ENCODE measurements around the gene FGF8. TPM values are rescaled to one million over a fixed set of nuclear protein-coding genes. Genes with fewer than 3 reads are reported as not detected.
"Not testable (repeated sequence)": the region's sequence is repeated elsewhere in the genome, so short reads cannot be mapped to it uniquely, and the experiment has no call there.

The FGF8 gene
- polyA plus RNA-seq, 4 donors, result 0.12 TPM; not detected in 3

- 68 to 81% (median 69%) methylated on average over 8 of the region's 8 CpGs for WGBS, 3 donors
- Histone ChIP-seq H3K27ac (ENCODE audit: low read depth in 1 of 3, low read length in 2 of 3) (no peak overlapping the region), H3K4me1 (ENCODE audit: control insufficient read depth in 3 of 3, insufficient read depth in 2 of 3, low read depth in 1 of 3, low read length in 2 of 3) (peaks cover 3 to 17% (median 5%) of the 10 kb centered on the region in 3 donors), H3K27me3 (ENCODE audit: control insufficient read depth in 3 of 3, insufficient read depth in 3 of 3, low read length in 3 of 3) (no peaks in the 10 kb centered on the region), H3K36me3 (ENCODE audit: control insufficient read depth in 3 of 3, insufficient read depth in 2 of 3, low read depth in 1 of 3, low read length in 3 of 3) (peaks cover 4 to 26% (median 10%) of the 10 kb centered on the region in 3 donors), H3K4me3 (ENCODE audit: low read depth in 1 of 3, low read length in 3 of 3) (peak overlapping the region in 1 of 3 donors; percentile 84), H3K9me3 (ENCODE audit: control insufficient read depth in 2 of 2, insufficient read depth in 1 of 2, low read depth in 1 of 2, low read length in 1 of 2) (no peaks in the 10 kb centered on the region)
- DNase-seq, result peak in 1 of 2 donors; percentile 11
- no peak for FAIRE-seq
These were observed 38.7 kb upstream of the FGF8 start for GRCh38 chr10:101814466-101815071.

DNA sequence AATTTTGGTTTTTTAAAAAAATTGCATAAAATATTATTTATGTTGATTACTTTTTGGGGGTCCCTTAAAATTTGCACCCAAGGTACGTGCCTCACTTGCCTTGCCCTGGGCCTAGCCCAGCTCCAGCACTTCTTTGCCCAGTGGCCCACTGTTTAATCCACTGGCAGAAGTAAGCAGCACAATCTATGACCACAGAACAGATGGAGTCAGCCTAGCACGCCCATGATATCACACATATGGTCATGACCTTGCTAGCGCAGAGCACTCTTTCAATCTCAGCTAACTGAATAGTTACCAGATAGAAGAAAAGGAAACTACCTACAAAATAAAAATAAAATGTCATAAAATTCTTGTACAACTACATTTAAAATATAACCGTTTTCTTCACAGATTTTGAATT, 36.7 kb upstream of the FGF8 start:
- 80 to 90% (median 86%) methylated on average over 4 of the region's 4 CpGs for WGBS, 3 donors
- Histone ChIP-seq H3K27ac (ENCODE audit: low read depth in 1 of 3, low read length in 2 of 3) (no peak overlapping the region), H3K27me3 (ENCODE audit: control insufficient read depth in 3 of 3, insufficient read depth in 3 of 3, low read length in 3 of 3) (no peaks in the 10 kb centered on the region), H3K36me3 (ENCODE audit: control insufficient read depth in 3 of 3, insufficient read depth in 2 of 3, low read depth in 1 of 3, low read length in 3 of 3) (peaks cover 6 to 35% (median 13%) of the 10 kb centered on the region in 3 donors), H3K4me1 (ENCODE audit: control insufficient read depth in 3 of 3, insufficient read depth in 2 of 3, low read depth in 1 of 3, low read length in 2 of 3) (peaks cover 3 to 7% (median 5%) of the 10 kb centered on the region in 3 donors), H3K4me3 (ENCODE audit: low read depth in 1 of 3, low read length in 3 of 3) (no peak overlapping the region), H3K9me3 (ENCODE audit: control insufficient read depth in 2 of 2, insufficient read depth in 1 of 2, low read depth in 1 of 2, low read length in 1 of 2) (no peaks in the 10 kb centered on the region)
- FAIRE-seq (no peak), DNase-seq (no peak)

- H3K36me3 ChIP-seq (ENCODE audit: control insufficient read depth in 3 of 3, insufficient read depth in 2 of 3, low read depth in 1 of 3, low read length in 3 of 3), result peaks cover 9 to 61% (median 24%) of the 10 kb centered on the region in 3 donors
- H3K9me3 ChIP-seq (ENCODE audit: control insufficient read depth in 2 of 2, insufficient read depth in 1 of 2, low read depth in 1 of 2, low read length in 1 of 2), result no peaks in the 10 kb centered on the region
- 87 to 91% (median 87%) methylated on average over 1 of the region's 1 CpG for WGBS, 3 donors
These were observed 31.2 kb upstream of the FGF8 start for GRCh38 chr10:101807158-101807557.

GRCh38 chr10:101803511-101803910, 27.6 kb upstream of the FGF8 start:
- peaks cover 19 to 57% (median 30%) of the 10 kb centered on the region in 3 donors for H3K36me3 ChIP-seq (ENCODE audit: control insufficient read depth in 3 of 3, insufficient read depth in 2 of 3, low read depth in 1 of 3, low read length in 3 of 3)
- H3K4me1 ChIP-seq (ENCODE audit: control insufficient read depth in 3 of 3, insufficient read depth in 2 of 3, low read depth in 1 of 3, low read length in 2 of 3), result no peaks in the 10 kb centered on the region
- H3K4me3 ChIP-seq (ENCODE audit: low read depth in 1 of 3, low read length in 3 of 3), result no peak overlapping the region
- no peak for FAIRE-seq
- H3K27ac ChIP-seq (ENCODE audit: low read depth in 1 of 3, low read length in 2 of 3), result no peak overlapping the region
- no peak for DNase-seq
- no peaks in the 10 kb centered on the region for H3K27me3 ChIP-seq (ENCODE audit: control insufficient read depth in 3 of 3, insufficient read depth in 3 of 3, low read length in 3 of 3)
- 75 to 80% (median 79%) methylated on average over 4 of the region's 4 CpGs for WGBS, 3 donors
- no peaks in the 10 kb centered on the region for H3K9me3 ChIP-seq (ENCODE audit: control insufficient read depth in 2 of 2, insufficient read depth in 1 of 2, low read depth in 1 of 2, low read length in 1 of 2)

More at GRCh38 chr10:101807158-101807557, 31.2 kb upstream of the FGF8 start:
- DNase-seq (no peak), FAIRE-seq (no peak)
- Histone ChIP-seq H3K27ac (ENCODE audit: low read depth in 1 of 3, low read length in 2 of 3) (no peak overlapping the region), H3K27me3 (ENCODE audit: control insufficient read depth in 3 of 3, insufficient read depth in 3 of 3, low read length in 3 of 3) (no peaks in the 10 kb centered on the region), H3K4me3 (ENCODE audit: low read depth in 1 of 3, low read length in 3 of 3) (no peak overlapping the region), H3K4me1 (ENCODE audit: control insufficient read depth in 3 of 3, insufficient read depth in 2 of 3, low read depth in 1 of 3, low read length in 2 of 3) (no peaks in the 10 kb centered on the region)

DNA sequence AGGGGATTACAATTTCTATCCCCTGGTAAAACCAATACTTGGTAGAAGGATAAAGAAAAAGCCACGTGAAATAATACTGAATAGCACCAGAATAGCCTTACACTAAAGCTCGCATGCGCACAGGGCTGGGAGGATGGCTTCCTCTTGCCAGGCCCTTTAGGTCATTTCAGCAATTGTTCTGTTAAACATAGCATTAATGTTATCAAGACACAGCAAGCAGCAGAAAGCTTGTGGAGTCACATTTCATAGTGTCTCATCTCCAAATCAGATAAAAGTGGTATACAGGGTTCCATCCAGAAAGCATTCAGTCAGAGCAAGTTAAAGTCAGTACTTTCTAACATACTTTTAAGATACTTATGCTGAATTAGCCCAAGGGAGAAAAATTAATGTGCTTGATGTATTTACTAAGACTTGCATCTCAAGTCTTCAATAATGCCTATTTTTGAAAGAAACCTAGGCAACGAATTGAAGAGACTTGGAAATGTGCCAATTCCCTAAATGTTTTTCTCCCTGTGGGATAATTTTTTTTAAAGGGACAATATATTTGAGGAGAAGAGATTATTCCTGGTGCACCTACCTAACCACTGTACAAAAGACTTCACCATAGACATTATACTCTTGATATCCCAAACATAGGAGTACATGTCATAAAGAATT, 21.6 kb upstream of the FGF8 start:
- H3K4me3 ChIP-seq (ENCODE audit: low read depth in 1 of 3, low read length in 3 of 3), result no peak overlapping the region
- no peak for FAIRE-seq
- no peak for DNase-seq
- H3K27me3 ChIP-seq (ENCODE audit: control insufficient read depth in 3 of 3, insufficient read depth in 3 of 3, low read length in 3 of 3), result no peaks in the 10 kb centered on the region
- H3K9me3 ChIP-seq (ENCODE audit: control insufficient read depth in 2 of 2, insufficient read depth in 1 of 2, low read depth in 1 of 2, low read length in 1 of 2), result no peaks in the 10 kb centered on the region
- peaks cover 27 to 51% (median 34%) of the 10 kb centered on the region in 3 donors for H3K36me3 ChIP-seq (ENCODE audit: control insufficient read depth in 3 of 3, insufficient read depth in 2 of 3, low read depth in 1 of 3, low read length in 3 of 3)
- 78 to 80% (median 79%) methylated on average over 4 of the region's 4 CpGs for WGBS, 3 donors
- no peak overlapping the region for H3K27ac ChIP-seq (ENCODE audit: low read depth in 1 of 3, low read length in 2 of 3)
- H3K4me1 ChIP-seq (ENCODE audit: control insufficient read depth in 3 of 3, insufficient read depth in 2 of 3, low read depth in 1 of 3, low read length in 2 of 3), result no peaks in the 10 kb centered on the region

GRCh38 chr10:101793526-101793925, 17.6 kb upstream of the FGF8 start:
- no peak for DNase-seq
- FAIRE-seq, result no peak
- Histone ChIP-seq H3K27me3 (ENCODE audit: control insufficient read depth in 3 of 3, insufficient read depth in 3 of 3, low read length in 3 of 3) (no peaks in the 10 kb centered on the region), H3K27ac (ENCODE audit: low read depth in 1 of 3, low read length in 2 of 3) (no peak overlapping the region), H3K4me1 (ENCODE audit: control insufficient read depth in 3 of 3, insufficient read depth in 2 of 3, low read depth in 1 of 3, low read length in 2 of 3) (no peaks in the 10 kb centered on the region), H3K9me3 (ENCODE audit: control insufficient read depth in 2 of 2, insufficient read depth in 1 of 2, low read depth in 1 of 2, low read length in 1 of 2) (no peaks in the 10 kb centered on the region), H3K36me3 (ENCODE audit: control insufficient read depth in 3 of 3, insufficient read depth in 2 of 3, low read depth in 1 of 3, low read length in 3 of 3) (peaks cover 21 to 50% (median 25%) of the 10 kb centered on the region in 3 donors), H3K4me3 (ENCODE audit: low read depth in 1 of 3, low read length in 3 of 3) (no peak overlapping the region)
- WGBS, 3 donors, result 97 to 98% (median 97%) methylated on average over 12 of the region's 12 CpGs

- Histone ChIP-seq H3K27ac (ENCODE audit: low read depth in 1 of 3, low read length in 2 of 3) (no peak overlapping the region), H3K27me3 (ENCODE audit: control insufficient read depth in 3 of 3, insufficient read depth in 3 of 3, low read length in 3 of 3) (no peaks in the 10 kb centered on the region), H3K4me3 (ENCODE audit: low read depth in 1 of 3, low read length in 3 of 3) (no peak overlapping the region), H3K4me1 (ENCODE audit: control insufficient read depth in 3 of 3, insufficient read depth in 2 of 3, low read depth in 1 of 3, low read length in 2 of 3) (no peaks in the 10 kb centered on the region), H3K36me3 (ENCODE audit: control insufficient read depth in 3 of 3, insufficient read depth in 2 of 3, low read depth in 1 of 3, low read length in 3 of 3) (peaks cover 15 to 47% (median 27%) of the 10 kb centered on the region in 3 donors), H3K9me3 (ENCODE audit: control insufficient read depth in 2 of 2, insufficient read depth in 1 of 2, low read depth in 1 of 2, low read length in 1 of 2) (no peaks in the 10 kb centered on the region)
- no peak for DNase-seq
- FAIRE-seq, result no peak
- 96 to 98% (median 97%) methylated on average over 7 of the region's 7 CpGs for WGBS, 3 donors
These were observed 13.8 kb upstream of the FGF8 start for GRCh38 chr10:101789686-101790085.

GRCh38 chr10:101789231-101789630, 13.3 kb upstream of the FGF8 start:
- not testable (repeated sequence) for DNase-seq; H3K27me3 ChIP-seq (ENCODE audit: control insufficient read depth in 3 of 3, insufficient read depth in 3 of 3, low read length in 3 of 3); H3K4me1 ChIP-seq (ENCODE audit: control insufficient read depth in 3 of 3, insufficient read depth in 2 of 3, low read depth in 1 of 3, low read length in 2 of 3); FAIRE-seq; H3K4me3 ChIP-seq (ENCODE audit: low read depth in 1 of 3, low read length in 3 of 3); H3K9me3 ChIP-seq (ENCODE audit: control insufficient read depth in 2 of 2, insufficient read depth in 1 of 2, low read depth in 1 of 2, low read length in 1 of 2); H3K27ac ChIP-seq (ENCODE audit: low read depth in 1 of 3, low read length in 2 of 3)
- WGBS, 3 donors, result 91 to 97% (median 91%) methylated on average over 9 of the region's 9 CpGs
- peaks cover 15 to 47% (median 27%) of the 10 kb centered on the region in 3 donors for H3K36me3 ChIP-seq (ENCODE audit: control insufficient read depth in 3 of 3, insufficient read depth in 2 of 3, low read depth in 1 of 3, low read length in 3 of 3)
